Liver (tissue), 7 donors: ENCODE results near the gene CCR5AS.
"Not testable (repeated sequence)": the region's sequence is repeated elsewhere in the genome, so short reads cannot be mapped to it uniquely, and the experiment has no call there.

Experiments used
- DNase-seq: peaks from one replicate; pipeline ENCODE4 v3.0.0-alpha.2; 2017; ENCODE audit warnings: low spot score
- H3K27ac ChIP-seq, 2 donors: one replicate each; pipeline ENCODE4 v1.7.0; 2013; ENCODE audit warnings: inconsistent platforms in 2 of 2, low read length in 2 of 2, control low read depth in 1 of 2, low read depth in 1 of 2, mild to moderate bottlenecking in 1 of 2
- H3K27me3 ChIP-seq, 4 donors: one replicate each; pipeline versions ENCODE4 v1.6.1 to v1.7.0; 2013; ENCODE audit warnings: low read length in 3 of 4, inconsistent platforms in 1 of 4, mild to moderate bottlenecking in 1 of 4, moderate library complexity in 1 of 4; ENCODE audit not compliant: control insufficient read depth in 4 of 4, insufficient read depth in 4 of 4
- H3K36me3 ChIP-seq, 4 donors: one replicate each; pipeline versions ENCODE4 v1.6.1 to v1.7.0; 2013; ENCODE audit warnings: low read length in 3 of 4, mild to moderate bottlenecking in 3 of 4, low read depth in 1 of 4, moderate library complexity in 1 of 4; ENCODE audit not compliant: control insufficient read depth in 4 of 4, insufficient read depth in 3 of 4
- H3K4me1 ChIP-seq, 4 donors: one replicate each; pipeline versions ENCODE4 v1.6.1 to v1.7.0; 2013; ENCODE audit warnings: low read length in 3 of 4, mild to moderate bottlenecking in 3 of 4, moderate library complexity in 1 of 4; ENCODE audit not compliant: control insufficient read depth in 4 of 4, insufficient read depth in 4 of 4
- H3K4me3 ChIP-seq, 3 donors: one replicate each; pipeline versions ENCODE4 v1.6.1 to v1.7.0; 2013; ENCODE audit warnings: low read length in 3 of 3, control low read depth in 1 of 3, low read depth in 1 of 3, mild to moderate bottlenecking in 1 of 3
- H3K9ac ChIP-seq, 2 donors: one replicate each; pipeline ENCODE4 v1.7.0; 2013; ENCODE audit warnings: low read length in 2 of 2, mild to moderate bottlenecking in 2 of 2, moderate library complexity in 2 of 2, control low read depth in 1 of 2, low read depth in 1 of 2
- H3K9me3 ChIP-seq, 4 donors: one replicate each; pipeline versions ENCODE4 v1.6.1 to v1.7.0; 2013; ENCODE audit warnings: low read length in 3 of 4; ENCODE audit not compliant: control insufficient read depth in 4 of 4
- EGR1 ChIP-seq, 2 donors: IDR thresholded peaks; 2 replicates each; pipeline ENCODE4 v1.6.1; 2016 to 2018; ENCODE audit warnings: antibody characterized with exemption in 2 of 2, low read depth in 2 of 2
- FOXA1 ChIP-seq: IDR thresholded peaks from 2 replicates; pipeline ENCODE4 v1.6.1; 2016; ENCODE audit warnings: antibody characterized with exemption
- HNF4A ChIP-seq, 2 donors: conservative IDR thresholded peaks; 2 replicates each; pipeline ENCODE4 v1.6.1; 2016; ENCODE audit warnings: antibody characterized with exemption in 2 of 2, mild to moderate bottlenecking in 2 of 2
- MAX ChIP-seq: IDR thresholded peaks from 2 replicates; pipeline ENCODE4 v1.6.1; 2016; ENCODE audit warnings: antibody characterized with exemption
- RAD21 ChIP-seq, 2 donors: IDR thresholded peaks; 2 replicates each; pipeline ENCODE4 v1.6.1; 2016; ENCODE audit warnings: antibody characterized with exemption in 2 of 2, mild to moderate bottlenecking in 2 of 2
- REST ChIP-seq: IDR thresholded peaks from 2 replicates; pipeline ENCODE4 v1.6.1; 2016; ENCODE audit warnings: antibody characterized with exemption, mild to moderate bottlenecking
- TAF1 ChIP-seq: conservative IDR thresholded peaks from 2 replicates; pipeline ENCODE4 v1.6.1; 2016; ENCODE audit warnings: antibody characterized with exemption, mild to moderate bottlenecking
- YY1 ChIP-seq: IDR thresholded peaks from 2 replicates; pipeline ENCODE4 v1.6.1; 2016; ENCODE audit warnings: antibody characterized with exemption, mild to moderate bottlenecking
- WGBS: extraction: QIAGEN DNeasy Blood & Tissue Kit; methylation state at CpG from one replicate; pipeline ENCODE4 v1.1.7; 2013; 5-methylcytosine and 5-hydroxymethylcytosine counted together
- donor health status: healthy.
- donor health status: healthy.
- donor health status: healthy.
- donor health status: healthy.

Gene CCR5AS

GRCh38 chr3:46433841-46434240 is 27.0 kb upstream of the CCR5AS start:
- H3K9me3 ChIP-seq = no peaks in the 10 kb centered on the region
- H3K4me3 ChIP-seq = no peak overlapping the region
- no peaks in the 10 kb centered on the region for H3K4me1 ChIP-seq
- H3K27ac ChIP-seq = no peak overlapping the region
- 98% methylated on average over 1 of the region's 1 CpG for WGBS
- no peaks in the 10 kb centered on the region for H3K27me3 ChIP-seq
- TF ChIP-seq HNF4A (conservative IDR thresholded peaks at IDR 0.05) = no peak
- no peak for TF ChIP-seq EGR1 (IDR thresholded peaks at IDR 0.05; ENCODE audit: low read depth in 2 of 2)
- no peak for TF ChIP-seq YY1
- TF ChIP-seq RAD21 (IDR thresholded peaks at IDR 0.05) = no peak
- TF ChIP-seq FOXA1 = no peak
- TF ChIP-seq TAF1 = no peak
- no peak for TF ChIP-seq MAX
- TF ChIP-seq REST = no peak
- no peaks in the 10 kb centered on the region for H3K36me3 ChIP-seq
- no peak for DNase-seq
- no peak overlapping the region for H3K9ac ChIP-seq

GRCh38 chr3:46433118-46433517 is 26.3 kb upstream of the CCR5AS start:
- not testable (repeated sequence) for H3K4me1 ChIP-seq, H3K36me3 ChIP-seq, H3K9ac ChIP-seq, H3K27me3 ChIP-seq, H3K9me3 ChIP-seq, H3K4me3 ChIP-seq, H3K27ac ChIP-seq
- peak; percentile 50 for DNase-seq
- 71% methylated on average over 4 of the region's 4 CpGs for WGBS

- H3K9me3 ChIP-seq = not testable (repeated sequence)
Observed at GRCh38 chr3:46431905-46432304, 25.0 kb upstream of the CCR5AS start.

GRCh38 chr3:46430879-46431278 is 24.0 kb upstream of the CCR5AS start:
- 100% methylated on average over 1 of the region's 1 CpG for WGBS
- DNase-seq, H3K9me3 ChIP-seq, H3K4me3 ChIP-seq, H3K4me1 ChIP-seq, H3K36me3 ChIP-seq, H3K9ac ChIP-seq, H3K27me3 ChIP-seq, H3K27ac ChIP-seq: not testable (repeated sequence)

More at GRCh38 chr3:46431905-46432304, 25.0 kb upstream of the CCR5AS start:
- H3K4me1 ChIP-seq, H3K4me3 ChIP-seq, DNase-seq, H3K27ac ChIP-seq, H3K36me3 ChIP-seq, H3K27me3 ChIP-seq, H3K9ac ChIP-seq: not testable (repeated sequence)
- WGBS = 89% methylated on average over 5 of the region's 5 CpGs
